ENCODE results near the gene ACSM4.

DNA sequence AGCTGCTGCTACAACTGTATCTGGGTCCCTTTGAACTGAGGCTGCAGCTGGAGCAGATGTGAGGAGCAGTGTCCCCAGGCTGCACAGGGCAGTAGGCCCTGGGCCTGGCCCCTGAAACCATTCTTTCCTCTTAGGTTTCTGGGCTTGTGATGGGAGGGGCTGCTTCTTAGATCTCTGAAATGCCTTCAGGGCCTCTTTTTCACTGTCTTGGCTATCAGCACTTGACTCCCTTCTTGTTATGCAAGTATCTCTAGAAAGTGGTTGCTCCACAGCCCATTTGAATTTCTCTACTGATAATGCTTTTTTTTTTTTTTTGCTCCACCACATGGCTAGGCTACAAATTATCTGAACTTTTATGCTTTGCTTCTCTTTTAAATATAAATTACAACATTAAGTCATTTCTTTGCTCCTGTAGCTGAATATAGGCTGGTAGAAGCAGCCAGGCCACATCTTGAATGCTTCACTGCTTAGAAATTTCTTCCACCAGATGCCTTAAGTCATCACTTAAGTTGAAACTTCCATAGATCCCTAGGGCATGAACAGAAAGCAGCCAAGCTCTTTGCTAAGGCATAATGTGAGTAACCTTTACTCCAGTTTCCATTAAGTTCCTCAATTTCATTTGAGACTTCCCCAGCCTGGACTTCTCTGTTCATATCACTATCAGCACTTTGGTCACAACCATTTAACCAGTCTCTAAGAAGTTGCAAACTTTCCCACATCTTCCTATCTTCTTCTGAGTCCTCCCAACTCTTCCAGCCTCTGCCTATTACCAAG lies 41.1 kb downstream of the ACSM4 start:
- TF ChIP-seq, protein P1, sequence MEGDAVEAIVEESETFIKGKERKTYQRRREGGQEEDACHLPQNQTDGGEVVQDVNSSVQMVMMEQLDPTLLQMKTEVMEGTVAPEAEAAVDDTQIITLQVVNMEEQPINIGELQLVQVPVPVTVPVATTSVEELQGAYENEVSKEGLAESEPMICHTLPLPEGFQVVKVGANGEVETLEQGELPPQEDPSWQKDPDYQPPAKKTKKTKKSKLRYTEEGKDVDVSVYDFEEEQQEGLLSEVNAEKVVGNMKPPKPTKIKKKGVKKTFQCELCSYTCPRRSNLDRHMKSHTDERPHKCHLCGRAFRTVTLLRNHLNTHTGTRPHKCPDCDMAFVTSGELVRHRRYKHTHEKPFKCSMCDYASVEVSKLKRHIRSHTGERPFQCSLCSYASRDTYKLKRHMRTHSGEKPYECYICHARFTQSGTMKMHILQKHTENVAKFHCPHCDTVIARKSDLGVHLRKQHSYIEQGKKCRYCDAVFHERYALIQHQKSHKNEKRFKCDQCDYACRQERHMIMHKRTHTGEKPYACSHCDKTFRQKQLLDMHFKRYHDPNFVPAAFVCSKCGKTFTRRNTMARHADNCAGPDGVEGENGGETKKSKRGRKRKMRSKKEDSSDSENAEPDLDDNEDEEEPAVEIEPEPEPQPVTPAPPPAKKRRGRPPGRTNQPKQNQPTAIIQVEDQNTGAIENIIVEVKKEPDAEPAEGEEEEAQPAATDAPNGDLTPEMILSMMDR (IDR thresholded peaks at IDR 0.05): no peak
- TF ChIP-seq POLR2A (IDR thresholded peaks at IDR 0.05): no peak
